ENCODE results near the gene TCEAL1.
A peak's percentile ranks its signal among the peaks of the same experiment; 100 is the strongest.

GRCh38 chrX:103607364-103608305, 21.1 kb upstream of the TCEAL1 start, which contains the start of gene TCEAL3:
- TF ChIP-seq POLR2A (IDR thresholded peaks at IDR 0.05): peak; percentile 22 to 75 (median 72)
- TF ChIP-seq, protein P1, sequence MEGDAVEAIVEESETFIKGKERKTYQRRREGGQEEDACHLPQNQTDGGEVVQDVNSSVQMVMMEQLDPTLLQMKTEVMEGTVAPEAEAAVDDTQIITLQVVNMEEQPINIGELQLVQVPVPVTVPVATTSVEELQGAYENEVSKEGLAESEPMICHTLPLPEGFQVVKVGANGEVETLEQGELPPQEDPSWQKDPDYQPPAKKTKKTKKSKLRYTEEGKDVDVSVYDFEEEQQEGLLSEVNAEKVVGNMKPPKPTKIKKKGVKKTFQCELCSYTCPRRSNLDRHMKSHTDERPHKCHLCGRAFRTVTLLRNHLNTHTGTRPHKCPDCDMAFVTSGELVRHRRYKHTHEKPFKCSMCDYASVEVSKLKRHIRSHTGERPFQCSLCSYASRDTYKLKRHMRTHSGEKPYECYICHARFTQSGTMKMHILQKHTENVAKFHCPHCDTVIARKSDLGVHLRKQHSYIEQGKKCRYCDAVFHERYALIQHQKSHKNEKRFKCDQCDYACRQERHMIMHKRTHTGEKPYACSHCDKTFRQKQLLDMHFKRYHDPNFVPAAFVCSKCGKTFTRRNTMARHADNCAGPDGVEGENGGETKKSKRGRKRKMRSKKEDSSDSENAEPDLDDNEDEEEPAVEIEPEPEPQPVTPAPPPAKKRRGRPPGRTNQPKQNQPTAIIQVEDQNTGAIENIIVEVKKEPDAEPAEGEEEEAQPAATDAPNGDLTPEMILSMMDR (IDR thresholded peaks at IDR 0.05): no peak

All from body of pancreas (tissue), 4 donors.